ENCODE measurements around the gene CDK4.
"Not testable (repeated sequence)": the region's sequence is repeated elsewhere in the genome, so short reads cannot be mapped to it uniquely, and the experiment has no call there.

CDK4 gene

GRCh38 chr12:57751788-57752667 is at the start of gene CDK4:
TSS of gene CDK4 (minus strand) at chr12:57752310. CDS start at chr12:57751717, 593 bp downstream.
- DNase-seq = peak; percentile 100

GRCh38 chr12:57800965-57801364 is 48.9 kb upstream of the CDK4 start:
- no peak for DNase-seq

GRCh38 chr12:57797933-57798332 is 45.8 kb upstream of the CDK4 start:
- no peak for DNase-seq

- DNase-seq = no peak
Measured at GRCh38 chr12:57796996-57797395, 44.9 kb upstream of the CDK4 start.

- DNase-seq = no peak
Measured at GRCh38 chr12:57795354-57795753, 43.2 kb upstream of the CDK4 start.

- no peak for DNase-seq
Measured at GRCh38 chr12:57793920-57794319, 41.8 kb upstream of the CDK4 start.

- no peak for DNase-seq
Measured at GRCh38 chr12:57783861-57784260, 31.8 kb upstream of the CDK4 start.

GRCh38 chr12:57783466-57783801 is 31.3 kb upstream of the CDK4 start:
- no peak for DNase-seq

- DNase-seq = peak; percentile 96
Measured at GRCh38 chr12:57782608-57783465, 30.7 kb upstream of the CDK4 start, which contains the start of gene TSFM. TSS of gene TSFM (plus strand) at chr12:57782787. CDS start at chr12:57782802, 15 bp downstream.

- DNase-seq = no peak
Measured at GRCh38 chr12:57782243-57782607, 30.1 kb upstream of the CDK4 start.

GRCh38 chr12:57781801-57782200 is 29.7 kb upstream of the CDK4 start:
- no peak for DNase-seq

GRCh38 chr12:57781244-57781643 is 29.1 kb upstream of the CDK4 start:
- no peak for DNase-seq

GRCh38 chr12:57780284-57780897 is 28.3 kb upstream of the CDK4 start:
- no peak for DNase-seq

GRCh38 chr12:57779736-57780135 is 27.6 kb upstream of the CDK4 start:
- DNase-seq = no peak

GRCh38 chr12:57777911-57778310 is 25.8 kb upstream of the CDK4 start:
- DNase-seq = no peak

GRCh38 chr12:57777367-57777766 is 25.3 kb upstream of the CDK4 start:
- DNase-seq = no peak

GRCh38 chr12:57776247-57776587 is 24.1 kb upstream of the CDK4 start:
- DNase-seq = no peak

GRCh38 chr12:57775563-57776246 is 23.6 kb upstream of the CDK4 start:
- no peak for DNase-seq

GRCh38 chr12:57775044-57775443 is 22.9 kb upstream of the CDK4 start:
- no peak for DNase-seq

GRCh38 chr12:57774634-57775033 is 22.5 kb upstream of the CDK4 start:
- DNase-seq = not testable (repeated sequence)

- DNase-seq = peak; percentile 76
Measured at GRCh38 chr12:57772429-57773322, 20.6 kb upstream of the CDK4 start, which contains the start of gene EEF1AKMT3. TSS of gene EEF1AKMT3 (plus strand) at chr12:57772614. CDS start at chr12:57772725, 111 bp downstream.

Measured in femur (tissue), 1 donor.